Fibroblast of peridontal ligament (primary cell): Measurements from ENCODE around the gene PEX14.

Experiments used
- DNase-seq: peaks from one replicate; pipeline ENCODE4 v3.0.0-alpha.2; 2010; ENCODE audit errors: extremely low read depth

Gene PEX14

DNA sequence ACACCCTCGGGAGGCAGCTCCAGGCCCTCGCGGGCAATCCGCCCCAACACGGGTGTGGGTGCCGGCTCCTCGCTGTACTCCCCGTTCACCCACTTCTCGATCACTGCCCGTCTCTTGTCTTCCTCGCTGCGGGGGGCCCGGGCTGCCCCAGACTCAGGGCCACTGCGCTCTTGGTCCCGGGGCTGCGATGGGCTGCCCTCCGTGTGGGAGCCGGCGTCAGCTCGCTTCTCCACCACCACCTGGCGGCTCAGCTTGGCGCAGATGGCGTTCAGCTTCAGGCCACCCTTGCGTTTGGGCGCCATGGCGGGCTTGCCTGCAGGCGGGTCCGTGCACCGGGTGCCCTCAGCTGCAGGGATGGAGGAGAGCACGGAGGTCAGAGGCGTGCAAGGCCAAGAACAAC, 190.5 kb downstream of the PEX14 start:
- DNase-seq = no peak

DNA sequence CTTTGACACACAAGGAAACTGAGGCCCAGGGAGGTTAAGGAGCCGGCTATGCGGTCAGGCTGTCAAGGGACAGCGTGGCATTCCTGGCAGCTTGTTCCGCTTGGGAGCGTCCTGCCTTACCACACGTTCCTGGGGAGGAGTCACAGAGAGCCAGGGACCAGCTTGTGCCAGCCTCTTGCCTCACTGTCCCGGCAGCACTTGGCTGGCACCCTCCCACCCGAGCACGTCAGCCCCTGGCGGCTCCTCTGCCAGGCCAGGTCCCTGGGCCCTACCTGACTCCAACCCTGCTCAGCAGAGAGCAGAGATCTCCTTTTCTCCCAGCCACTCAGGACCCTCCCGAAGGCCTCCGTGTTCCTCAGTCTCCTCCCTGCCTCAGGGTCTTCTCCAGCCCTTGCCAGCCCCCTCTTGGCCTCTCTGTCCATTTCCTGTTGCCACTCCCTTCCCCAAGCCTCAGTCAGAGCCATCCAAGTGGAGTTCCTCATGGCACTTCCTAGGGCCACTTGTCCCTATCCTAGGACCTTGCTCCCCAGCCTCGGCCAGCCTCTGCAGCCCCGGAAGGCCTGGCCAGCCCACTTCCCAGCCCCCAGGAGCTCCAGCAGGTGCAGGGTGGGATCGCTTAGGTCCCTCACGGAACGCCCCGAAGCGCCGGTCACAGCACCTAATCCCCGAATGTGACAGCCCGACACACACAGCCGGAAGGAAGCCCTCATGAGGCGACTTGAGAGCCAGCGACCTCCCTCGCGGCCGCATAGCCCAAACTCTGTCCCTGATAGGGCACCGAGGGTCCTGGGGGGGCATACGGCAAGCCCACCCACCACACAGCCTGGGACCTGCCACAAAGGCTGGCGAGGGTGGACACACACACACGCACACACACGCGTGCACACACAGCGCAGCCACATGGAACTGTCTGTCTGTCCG, 191.4 kb downstream of the PEX14 start:
- DNase-seq = no peak

DNA sequence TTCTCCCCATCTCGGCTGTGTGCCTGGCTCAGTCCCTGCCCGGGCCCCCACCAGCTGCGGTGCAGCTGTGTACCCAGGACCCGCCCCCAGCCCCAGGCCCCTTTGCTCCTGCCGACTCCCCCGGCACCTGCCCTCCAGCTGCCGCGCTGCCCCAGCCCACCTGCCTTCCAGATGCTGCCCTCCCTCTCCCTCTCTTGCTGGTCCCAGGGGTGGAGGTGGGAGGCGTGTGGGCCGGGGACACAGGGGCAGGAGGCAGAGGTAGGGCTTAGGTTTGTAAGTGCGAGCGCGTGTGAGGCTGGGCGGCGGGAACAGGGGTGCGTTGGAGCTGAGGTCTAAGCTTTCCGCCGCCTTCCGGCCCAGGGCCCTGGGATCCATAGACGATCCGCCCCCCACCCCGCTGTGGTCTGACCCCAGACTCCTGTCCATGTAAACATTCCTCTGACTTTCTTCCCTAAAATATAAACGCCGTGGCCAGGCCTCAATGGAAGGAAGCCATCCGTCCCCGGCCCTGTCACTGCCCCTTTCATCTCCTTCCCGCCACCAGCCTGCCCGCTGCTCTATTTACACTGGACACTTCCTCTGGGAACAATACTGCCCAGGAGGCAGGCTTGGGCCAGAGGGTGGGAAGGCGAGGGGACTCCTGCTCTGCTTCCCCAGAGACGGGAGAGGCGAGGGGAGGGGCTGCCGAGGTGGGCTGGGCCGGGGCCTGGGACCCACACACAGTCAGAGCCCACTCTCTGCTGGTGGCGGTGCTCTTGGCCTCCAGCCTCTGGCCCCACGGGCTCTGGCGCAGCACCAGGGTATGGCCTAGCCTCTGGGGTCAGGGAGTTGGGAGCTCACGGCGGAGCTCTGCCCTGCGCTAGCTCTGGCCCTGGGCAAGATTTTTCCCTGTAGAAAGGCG, 193.4 kb downstream of the PEX14 start:
- no peak for DNase-seq

DNA sequence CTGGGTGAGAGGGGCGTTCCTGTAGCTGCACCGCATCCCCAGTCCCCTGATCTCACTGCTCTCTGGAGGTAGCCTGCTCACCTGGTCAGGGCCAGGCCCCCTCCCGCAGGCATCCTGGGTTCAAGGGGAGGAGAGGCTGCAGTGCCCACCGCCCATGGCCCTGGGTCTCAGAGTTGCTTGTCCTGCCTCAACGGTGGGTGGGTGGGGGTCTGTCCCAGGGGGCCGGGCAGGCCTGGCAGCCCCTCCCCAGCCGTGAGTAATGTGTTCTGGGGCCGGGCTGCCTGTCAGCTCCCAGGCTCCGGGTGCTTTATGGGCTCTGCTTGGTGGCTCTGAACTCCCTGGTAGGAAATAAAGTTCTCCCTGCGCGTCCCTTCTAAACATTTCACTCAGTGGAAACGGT, 194.8 kb downstream of the PEX14 start:
- DNase-seq = no peak

DNA sequence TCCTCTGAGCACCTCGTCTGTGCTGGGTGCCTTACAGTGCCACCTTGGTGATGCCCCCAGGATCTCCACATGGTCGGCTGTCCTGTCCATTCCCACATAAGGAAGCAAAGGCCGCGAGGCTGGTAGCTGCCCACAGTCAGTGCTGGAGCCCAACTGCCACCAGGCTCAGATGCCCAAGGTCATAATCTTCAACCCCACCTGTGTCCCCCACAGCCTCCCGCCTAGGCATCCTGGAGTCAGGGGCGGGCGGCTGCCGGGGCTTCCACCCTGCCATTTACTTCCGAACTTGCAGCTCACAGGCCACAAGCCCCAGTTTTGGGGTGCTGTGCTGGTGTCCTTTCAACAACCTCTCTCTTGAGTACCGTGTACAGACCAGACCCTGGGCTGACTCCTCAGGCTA, 195.4 kb downstream of the PEX14 start:
- no peak for DNase-seq

GRCh38 chr1:10671090-10671489, 196.3 kb downstream of the PEX14 start:
- DNase-seq = no peak

DNA sequence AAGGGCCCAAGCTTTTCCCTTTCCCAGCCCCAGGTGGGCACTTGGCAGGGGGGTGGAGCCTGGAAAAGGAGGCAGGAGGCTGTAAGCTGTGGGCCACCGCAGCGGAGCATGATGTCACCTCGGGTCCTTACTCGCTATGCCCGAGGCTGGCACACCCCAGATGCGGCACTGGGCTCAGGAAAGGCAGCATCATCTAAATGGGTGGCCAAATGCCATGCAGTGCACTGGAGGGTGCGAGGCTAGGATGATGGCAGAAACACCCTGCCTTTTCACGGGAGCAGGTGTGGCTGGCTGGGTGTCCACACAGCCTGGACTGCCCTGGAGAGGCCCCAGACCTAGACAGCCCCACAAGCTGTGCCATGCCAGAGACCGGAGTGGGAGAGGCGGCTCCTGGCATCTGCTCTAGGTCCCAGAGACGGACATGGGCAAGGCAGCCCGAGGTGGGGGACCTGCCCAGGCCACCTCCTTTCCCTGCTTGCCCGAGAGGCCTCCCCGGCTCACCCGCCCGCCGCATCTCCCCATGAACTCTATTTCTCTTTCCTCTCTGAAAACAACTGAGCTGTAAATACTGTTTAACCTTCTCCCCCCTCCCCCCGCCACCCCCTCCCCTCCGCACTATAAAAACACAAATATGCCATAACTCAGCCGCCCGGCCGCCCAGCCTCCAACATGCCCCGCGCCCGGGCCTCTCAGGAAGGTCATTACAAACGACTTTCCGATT, 197.0 kb downstream of the PEX14 start:
- DNase-seq = no peak

DNA sequence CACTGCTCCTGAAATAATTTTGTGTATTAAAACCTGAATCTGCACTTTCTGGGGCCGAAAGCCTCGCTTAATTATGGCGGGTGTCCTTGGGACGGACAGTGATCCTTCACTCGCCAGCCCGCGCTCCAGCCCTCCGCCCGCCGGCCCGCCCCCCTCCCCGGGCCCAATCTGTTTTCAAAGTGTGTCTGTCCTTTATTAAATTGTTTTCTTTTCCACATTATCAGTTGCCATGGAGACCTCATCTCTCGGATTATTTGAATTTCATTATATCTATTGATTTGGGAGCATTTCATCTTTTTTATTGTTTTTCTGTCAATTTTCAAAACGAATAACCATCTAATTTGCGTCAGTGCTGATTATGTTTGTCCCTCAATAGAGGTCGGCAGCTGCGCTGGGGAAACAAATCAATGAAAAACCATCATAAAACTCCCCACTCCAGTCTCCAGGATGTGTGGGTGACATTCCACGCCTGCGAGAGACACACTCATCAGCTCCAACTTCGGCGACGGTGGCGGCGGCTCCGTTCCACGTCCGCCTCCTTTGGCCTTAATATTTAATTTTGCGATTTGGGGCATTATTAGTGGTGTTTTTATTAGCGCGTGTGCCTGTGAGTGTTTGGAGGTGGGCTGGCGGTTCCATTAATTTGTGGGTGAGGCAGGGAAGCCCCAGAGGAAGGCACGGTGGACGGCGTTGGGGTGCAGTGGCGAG, 197.7 kb downstream of the PEX14 start:
- no peak for DNase-seq

GRCh38 chr1:10673109-10673711, 198.5 kb downstream of the PEX14 start:
- DNase-seq = no peak

- DNase-seq = no peak
These were observed 199.5 kb downstream of the PEX14 start for GRCh38 chr1:10674222-10674621.

GRCh38 chr1:10674700-10675609, 200.2 kb downstream of the PEX14 start:
- DNase-seq = no peak

DNA sequence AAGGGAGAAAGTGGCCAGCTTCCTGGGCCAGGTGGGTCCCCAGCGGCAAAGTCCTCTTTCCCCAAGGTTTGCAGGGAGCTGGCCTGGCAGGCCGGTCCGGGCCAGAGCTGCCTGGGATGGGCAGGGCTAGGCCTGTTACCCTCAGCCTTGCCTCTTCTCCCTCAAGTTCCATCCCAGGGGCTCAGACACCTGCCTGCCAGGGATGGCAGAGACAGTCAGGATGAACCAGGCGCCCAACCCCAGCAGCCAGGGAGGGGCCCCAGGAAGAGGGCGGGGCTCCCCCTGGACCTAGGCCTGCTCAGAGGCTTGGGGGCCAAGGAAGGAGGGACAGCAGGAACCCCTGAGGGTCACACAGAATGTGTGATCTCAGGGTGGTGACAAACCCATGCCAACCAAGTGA, 201.1 kb downstream of the PEX14 start:
- no peak for DNase-seq

DNA sequence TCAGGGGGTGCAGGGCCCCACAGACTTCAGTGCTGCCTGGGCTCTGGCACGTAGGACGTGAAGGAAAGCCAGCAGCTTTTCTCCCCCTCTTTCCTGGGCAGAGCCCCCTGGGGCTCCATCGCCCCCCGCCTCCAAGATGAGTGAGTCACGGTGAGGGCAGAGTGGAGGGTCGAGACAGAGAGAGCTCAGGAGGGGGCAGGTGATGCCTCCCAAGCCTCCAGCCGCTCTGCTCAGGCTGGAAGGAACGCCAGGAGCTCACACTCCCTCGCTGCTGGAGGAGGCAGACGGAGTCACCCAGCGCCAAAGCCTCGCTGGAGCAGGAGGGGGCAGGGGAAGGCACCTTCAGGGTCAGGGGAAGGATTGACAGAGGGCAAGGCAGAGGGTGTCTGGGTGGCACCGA, 202.2 kb downstream of the PEX14 start:
- no peak for DNase-seq

DNA sequence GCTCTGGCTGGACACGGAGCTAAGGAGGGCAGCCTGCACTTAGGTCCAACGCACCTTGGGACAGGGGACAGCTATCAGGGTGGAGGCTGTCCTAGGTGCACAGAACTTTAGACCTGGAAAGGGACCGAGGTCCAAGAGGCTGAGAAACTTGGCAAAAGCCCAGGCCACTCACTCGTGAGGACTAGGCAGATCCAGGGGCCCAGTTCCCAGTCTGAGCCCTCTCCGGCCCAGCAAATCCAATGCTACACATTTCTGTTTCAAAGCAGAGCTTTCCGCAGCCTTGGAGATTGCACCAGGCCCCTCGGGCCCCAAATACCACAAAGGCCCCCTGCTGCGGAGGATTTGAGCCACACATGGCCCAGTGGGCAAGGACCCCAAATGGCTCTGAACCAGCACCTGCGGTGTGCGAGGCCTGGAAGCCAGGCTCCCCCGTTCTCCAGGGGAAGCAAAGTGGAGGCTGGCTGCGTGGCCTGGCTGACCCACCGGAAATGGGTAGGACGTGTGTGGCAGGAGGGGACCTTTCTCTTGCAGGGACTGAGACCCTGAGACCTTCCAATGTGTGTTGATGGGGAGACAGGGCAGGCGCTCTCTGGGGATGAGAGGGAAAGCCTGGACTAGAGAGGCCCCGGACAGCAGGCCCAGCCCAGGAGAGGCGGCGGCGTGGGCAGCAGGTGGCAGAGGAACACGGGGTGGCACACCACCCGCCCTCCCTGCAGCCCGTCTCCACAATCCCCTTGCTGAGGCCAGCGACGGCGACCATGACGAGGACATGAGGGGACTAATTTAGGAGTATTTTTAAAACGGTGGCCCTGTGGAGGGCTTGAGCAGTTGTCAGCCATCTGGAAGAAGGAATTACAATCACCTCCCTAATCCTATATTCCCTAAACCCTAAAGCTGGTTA, 203.0 kb downstream of the PEX14 start:
- DNase-seq = no peak

DNA sequence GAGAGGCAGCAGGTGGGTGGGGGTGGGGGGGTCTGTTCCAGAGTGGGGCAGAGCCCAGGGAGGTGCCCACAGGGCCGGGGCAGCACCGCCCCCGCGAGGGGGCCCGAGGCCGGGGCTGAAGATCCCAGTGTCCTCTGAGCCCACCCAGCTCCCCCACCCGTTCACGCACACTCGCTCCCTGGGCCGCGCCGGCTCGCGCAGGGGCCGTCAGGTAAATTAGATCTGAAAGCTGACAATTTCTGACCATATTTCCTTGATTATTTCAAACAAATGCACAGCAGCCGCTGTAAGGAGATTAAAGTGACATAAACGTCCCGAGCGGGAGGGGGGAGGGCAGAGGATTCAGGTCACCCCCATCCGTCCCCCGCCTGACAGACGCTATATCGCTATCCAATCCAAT, 203.7 kb downstream of the PEX14 start:
- DNase-seq = no peak

DNA sequence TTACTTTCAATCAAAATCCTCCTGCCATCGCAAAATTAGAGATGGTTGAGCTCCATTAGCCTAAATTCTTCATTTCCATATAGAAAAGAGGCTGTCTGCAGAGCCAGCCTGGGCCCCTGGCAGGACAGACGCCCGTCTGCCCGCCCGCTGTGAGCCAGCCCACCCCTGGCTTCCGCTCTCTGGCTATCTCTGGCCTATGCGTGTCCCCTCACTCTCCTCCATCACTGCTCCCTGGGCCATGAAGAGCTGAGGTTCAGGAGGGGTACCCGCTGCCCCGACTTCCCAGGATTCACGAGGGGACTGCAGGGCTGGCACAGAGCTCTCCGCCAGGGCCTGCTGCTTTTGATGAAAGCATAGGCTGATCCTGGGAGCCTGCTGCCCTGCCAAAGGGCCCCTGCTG, 204.1 kb downstream of the PEX14 start:
- no peak for DNase-seq

- peak; percentile 8 for DNase-seq
These were observed 204.9 kb downstream of the PEX14 start for GRCh38 chr1:10679496-10680220.
